ENCODE results near the gene TIPRL.

DNA sequence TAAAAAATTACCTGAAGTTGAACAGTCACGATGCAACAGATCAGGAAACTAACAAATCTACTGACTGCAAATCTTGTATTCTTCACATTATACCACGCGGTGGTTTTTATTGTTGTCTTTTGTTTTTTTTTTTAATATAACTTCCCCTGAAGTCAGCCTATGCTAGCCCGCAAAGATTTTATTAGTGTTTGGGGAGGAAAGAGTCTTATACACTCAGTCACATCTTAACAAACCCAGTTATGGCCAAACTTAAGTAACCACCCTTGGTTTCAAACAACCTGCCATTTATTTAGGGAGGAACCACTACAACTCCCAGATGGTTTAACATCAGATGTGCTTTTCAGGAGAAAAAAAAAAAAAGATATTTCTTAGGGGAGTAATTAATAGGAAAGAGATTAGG is 26.8 kb upstream of the TIPRL start:
- TF ChIP-seq CTCF (IDR thresholded peaks at IDR 0.05) (no peak), JUN (IDR thresholded peaks at IDR 0.05) (no peak), NPAS2 (CRISPR knock-in tag; IDR thresholded peaks at IDR 0.05; ENCODE audit: borderline replicate concordance) (no peak), ZNF302 (CRISPR knock-in tag; IDR thresholded peaks at IDR 0.05) (no peak), RCOR1 (IDR thresholded peaks at IDR 0.05; ENCODE audit: low read depth, low read length) (no peak), CEBPB (IDR thresholded peaks at IDR 0.05) (no peak), POLR2A (IDR thresholded peaks at IDR 0.05; ENCODE audit: low read length) (no peak), CHD2 (IDR thresholded peaks at IDR 0.05; ENCODE audit: low read length, partially characterized antibody) (no peak), ESRRA (IDR thresholded peaks at IDR 0.05; ENCODE audit: borderline replicate concordance, low read length) (no peak), RFX5 (IDR thresholded peaks at IDR 0.05) (no peak)

Measured in A549 (cell line).